OCI-LY7 (cell line): ENCODE data around the gene FAM47E.

Experiments used
- CTCF ChIP-seq: fragments of 200-600 bp; sonication (generic); conservative IDR thresholded peaks from 2 replicates; pipeline ENCODE4 v1.5.1; 2014; ENCODE audit warnings: mild to moderate bottlenecking, antibody characterized with exemption, low read length, moderate library complexity, mixed read lengths
- EZH2phosphoT487 ChIP-seq: fragments of 200-600 bp; sonication (generic); IDR thresholded peaks from 2 replicates; pipeline ENCODE4 v1.6.1; 2018; ENCODE audit warnings: low read depth, borderline replicate concordance, mild to moderate bottlenecking, mixed run types, antibody characterized with exemption, low read length, moderate library complexity, mixed read lengths

GRCh38 chr4:76256968-76257367 lies 5.4 kb downstream of the FAM47E start:
- TF ChIP-seq CTCF = no peak
- no peak for TF ChIP-seq EZH2phosphoT487
